DND-41 (cell line): Measurements from ENCODE around the gene ALDH1A1.

Source experiments
- ATAC-seq: fragments of 200-7000 bp; cut with Tn5 transposase; 3 replicates; pipeline ENCODE4 v1.9.1; 2021; ENCODE audit warnings: low read depth; ENCODE audit not compliant: insufficient read depth
- DNase-seq: peaks from one replicate; pipeline ENCODE4 v3.0.0-alpha.2; 2020
- H2AFZ ChIP-seq: 2 replicates; pipeline ENCODE4 v1.6.0; 2012; ENCODE audit warnings: low read depth, low read length
- H3K27ac ChIP-seq: 2 replicates; pipeline ENCODE4 v1.5.1; 2012; ENCODE audit warnings: low read length, inconsistent platforms
- H3K27me3 ChIP-seq: fragments of 200-600 bp; sonication (generic); 2 replicates; pipeline ENCODE4 v1.6.0; 2012; ENCODE audit warnings: low read length, mild to moderate bottlenecking, inconsistent platforms; ENCODE audit not compliant: insufficient read depth, poor library complexity
- H3K36me3 ChIP-seq: 2 replicates; pipeline ENCODE4 v1.5.1; 2012; ENCODE audit warnings: low read length, inconsistent platforms; ENCODE audit not compliant: insufficient read depth
- H3K4me1 ChIP-seq: 2 replicates; pipeline ENCODE4 v1.5.1; 2012; ENCODE audit warnings: mild to moderate bottlenecking, low read length; ENCODE audit not compliant: insufficient read depth
- H3K4me2 ChIP-seq: 2 replicates; pipeline ENCODE4 v1.6.0; 2012; ENCODE audit warnings: mild to moderate bottlenecking, moderate library complexity, low read length, inconsistent platforms; ENCODE audit not compliant: insufficient read depth
- H3K4me3 ChIP-seq, 2 experiments: fragments of 200-600 bp in 1 of 2; shearing (Covaris generic) in 1 of 2; 2 replicates each; pipeline ENCODE4 v1.5.1; 2012 to 2016; ENCODE audit warnings: inconsistent platforms in 2 of 2, low read length in 2 of 2, mild to moderate bottlenecking in 2 of 2, low read depth in 1 of 2, moderate library complexity in 1 of 2
- H3K79me2 ChIP-seq: 2 replicates; pipeline ENCODE4 v1.6.0; 2012; ENCODE audit warnings: low read length, inconsistent platforms; ENCODE audit not compliant: insufficient read depth
- H3K9ac ChIP-seq: 2 replicates; pipeline ENCODE4 v1.6.0; 2012; ENCODE audit warnings: low read depth, mild to moderate bottlenecking, inconsistent platforms, low read length, moderate library complexity
- H3K9me3 ChIP-seq: 2 replicates; pipeline ENCODE4 v1.5.1; 2012; ENCODE audit warnings: low read length, moderate library complexity, mild to moderate bottlenecking, inconsistent platforms; ENCODE audit not compliant: insufficient read depth, severe bottlenecking
- H4K20me1 ChIP-seq: 2 replicates; pipeline ENCODE4 v1.6.0; 2012; ENCODE audit warnings: low read length; ENCODE audit not compliant: insufficient read depth
- CTCF ChIP-seq: IDR thresholded peaks from 2 replicates; pipeline ENCODE4 v1.5.1; 2012; ENCODE audit warnings: borderline replicate concordance, low read length, moderate library complexity, mild to moderate bottlenecking; ENCODE audit not compliant: poor library complexity, severe bottlenecking; ENCODE audit errors: extremely low read depth
- EZH2 ChIP-seq: IDR thresholded peaks from 3 replicates; pipeline ENCODE4 v1.6.1; 2012; ENCODE audit warnings: borderline replicate concordance, low read depth, mild to moderate bottlenecking, moderate library complexity, low read length, inconsistent platforms; ENCODE audit not compliant: severe bottlenecking

The ALDH1A1 gene

DNA sequence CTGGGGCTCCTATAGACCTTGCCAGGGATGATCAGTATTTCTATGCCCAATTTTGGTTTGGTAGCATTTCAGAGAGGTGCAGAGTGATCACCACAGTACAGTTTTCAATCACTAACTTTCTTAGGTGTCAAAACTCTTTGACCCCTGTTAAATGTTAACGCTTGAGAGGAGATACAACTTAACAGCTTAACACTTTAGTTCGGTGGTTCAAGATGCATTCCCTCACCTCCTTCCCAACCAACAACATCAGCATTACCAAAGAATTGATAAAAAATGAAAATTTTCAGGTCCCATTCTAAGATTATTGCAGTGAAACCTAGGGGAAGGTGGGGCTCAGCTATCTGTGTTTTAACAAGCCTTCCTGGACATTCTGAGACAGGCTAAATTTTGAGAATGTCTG, 16.2 kb downstream of the ALDH1A1 start:
- H2AFZ ChIP-seq: no peak overlapping the region
- TF ChIP-seq CTCF (no peak), EZH2 (no peak)
- no peak overlapping the region for H3K4me3 ChIP-seq
- no peaks in the 10 kb centered on the region for H3K79me2 ChIP-seq
- H3K9ac ChIP-seq: no peak overlapping the region
- no peaks in the 10 kb centered on the region for H4K20me1 ChIP-seq
- H3K4me1 ChIP-seq: no peaks in the 10 kb centered on the region
- no peaks in the 10 kb centered on the region for H3K9me3 ChIP-seq
- no peaks in the 10 kb centered on the region for H3K36me3 ChIP-seq
- no peak overlapping the region for H3K4me2 ChIP-seq
- no peak for DNase-seq
- no peak overlapping the region for H3K27ac ChIP-seq
- no peak for ATAC-seq
- H3K27me3 ChIP-seq: peaks cover 8% of the 10 kb centered on the region

- Histone ChIP-seq H3K79me2 (no peaks in the 10 kb centered on the region), H3K27ac (no peak overlapping the region), H2AFZ (no peak overlapping the region), H3K4me3 (no peak overlapping the region), H3K9ac (no peak overlapping the region), H3K4me1 (no peaks in the 10 kb centered on the region), H3K4me2 (no peak overlapping the region), H3K9me3 (no peaks in the 10 kb centered on the region), H3K27me3 (peaks cover 8% of the 10 kb centered on the region), H4K20me1 (no peaks in the 10 kb centered on the region), H3K36me3 (no peaks in the 10 kb centered on the region)
- TF ChIP-seq EZH2 (no peak), CTCF (no peak)
- no peak for DNase-seq
- ATAC-seq: no peak
These were observed 16.6 kb downstream of the ALDH1A1 start for GRCh38 chr9:72936266-72936665.

GRCh38 chr9:72935595-72935994, 17.3 kb downstream of the ALDH1A1 start:
- no peak for ATAC-seq
- H3K27me3 ChIP-seq: peaks cover 8% of the 10 kb centered on the region
- H4K20me1 ChIP-seq: no peaks in the 10 kb centered on the region
- DNase-seq: no peak
- H3K36me3 ChIP-seq: no peaks in the 10 kb centered on the region
- no peaks in the 10 kb centered on the region for H3K79me2 ChIP-seq
- H3K9ac ChIP-seq: no peak overlapping the region
- H2AFZ ChIP-seq: no peak overlapping the region
- H3K4me2 ChIP-seq: no peak overlapping the region
- no peak overlapping the region for H3K27ac ChIP-seq
- no peaks in the 10 kb centered on the region for H3K4me1 ChIP-seq
- no peaks in the 10 kb centered on the region for H3K9me3 ChIP-seq
- H3K4me3 ChIP-seq: no peak overlapping the region
- TF ChIP-seq CTCF (no peak), EZH2 (no peak)
